ENCODE measurements around the gene TRAPPC11. TPM values are rescaled to one million over a fixed set of nuclear protein-coding genes. Genes with fewer than 3 reads are reported as not detected.

The TRAPPC11 gene
- total RNA-seq, 1 donor from 2014 or later = 40.3 TPM

GRCh38 chr4:183688216-183688615 is 29.1 kb downstream of the TRAPPC11 start:
- no peak for DNase-seq (ENCODE audit: extremely low spot score in 2 of 2)
- TF ChIP-seq POLR2AphosphoS5 (IDR thresholded peaks at IDR 0.05; ENCODE audit: insufficient read depth in 1 of 2, low read depth in 1 of 2) (no peak), POLR2A (IDR thresholded peaks at IDR 0.05) (no peak)
- TF ChIP-seq, protein P1, sequence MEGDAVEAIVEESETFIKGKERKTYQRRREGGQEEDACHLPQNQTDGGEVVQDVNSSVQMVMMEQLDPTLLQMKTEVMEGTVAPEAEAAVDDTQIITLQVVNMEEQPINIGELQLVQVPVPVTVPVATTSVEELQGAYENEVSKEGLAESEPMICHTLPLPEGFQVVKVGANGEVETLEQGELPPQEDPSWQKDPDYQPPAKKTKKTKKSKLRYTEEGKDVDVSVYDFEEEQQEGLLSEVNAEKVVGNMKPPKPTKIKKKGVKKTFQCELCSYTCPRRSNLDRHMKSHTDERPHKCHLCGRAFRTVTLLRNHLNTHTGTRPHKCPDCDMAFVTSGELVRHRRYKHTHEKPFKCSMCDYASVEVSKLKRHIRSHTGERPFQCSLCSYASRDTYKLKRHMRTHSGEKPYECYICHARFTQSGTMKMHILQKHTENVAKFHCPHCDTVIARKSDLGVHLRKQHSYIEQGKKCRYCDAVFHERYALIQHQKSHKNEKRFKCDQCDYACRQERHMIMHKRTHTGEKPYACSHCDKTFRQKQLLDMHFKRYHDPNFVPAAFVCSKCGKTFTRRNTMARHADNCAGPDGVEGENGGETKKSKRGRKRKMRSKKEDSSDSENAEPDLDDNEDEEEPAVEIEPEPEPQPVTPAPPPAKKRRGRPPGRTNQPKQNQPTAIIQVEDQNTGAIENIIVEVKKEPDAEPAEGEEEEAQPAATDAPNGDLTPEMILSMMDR (IDR thresholded peaks at IDR 0.05) = no peak
- H3K36me3 ChIP-seq = peaks cover 3 to 55% of the 10 kb centered on the region in 2 donors

GRCh38 chr4:183691006-183691405 is 31.9 kb downstream of the TRAPPC11 start:
- Histone ChIP-seq H3K4me3 (no peak overlapping the region), H3K36me3 (peaks cover 8 to 51% of the 10 kb centered on the region in 2 donors), H3K27me3 (no peaks in the 10 kb centered on the region), H3K4me1 (no peaks in the 10 kb centered on the region), H3K27ac (no peak overlapping the region), H3K9me3 (no peaks in the 10 kb centered on the region)
- intact Hi-C loops (cut with DNase I) = no loop called here
- no peak for DNase-seq (ENCODE audit: extremely low spot score in 2 of 2)
- no peak for TF ChIP-seq POLR2AphosphoS5 (IDR thresholded peaks at IDR 0.05; ENCODE audit: insufficient read depth in 1 of 2, low read depth in 1 of 2)
- TF ChIP-seq POLR2A (IDR thresholded peaks at IDR 0.05) = no peak
- TF ChIP-seq, protein P1 (IDR thresholded peaks at IDR 0.05) = no peak

More at GRCh38 chr4:183688216-183688615, 29.1 kb downstream of the TRAPPC11 start:
- no peak overlapping the region for H3K27ac ChIP-seq
- intact Hi-C loops (cut with DNase I) = no loop called here
- H3K4me3 ChIP-seq = no peak overlapping the region
- H3K9me3 ChIP-seq = no peaks in the 10 kb centered on the region
- no peaks in the 10 kb centered on the region for H3K27me3 ChIP-seq
- H3K4me1 ChIP-seq = no peaks in the 10 kb centered on the region

DNA sequence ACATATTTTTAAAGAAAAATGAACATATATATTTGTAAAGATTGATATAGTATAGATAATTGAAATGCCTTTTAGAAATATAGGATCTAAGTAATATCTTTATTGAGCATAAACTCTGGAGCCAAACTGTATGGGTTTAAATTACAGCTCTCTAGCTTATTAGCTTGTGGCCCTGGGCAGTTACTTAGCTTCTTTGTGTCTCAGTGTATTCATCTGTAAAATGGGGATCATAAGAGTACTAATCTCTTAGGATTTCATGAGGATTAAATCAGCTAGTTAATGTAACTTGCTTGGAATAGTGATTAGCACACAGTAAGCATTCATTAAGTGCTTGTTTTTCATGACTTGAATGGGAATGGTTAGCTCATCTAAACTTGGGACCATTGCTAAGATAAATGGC is 32.8 kb downstream of the TRAPPC11 start:
- no peaks in the 10 kb centered on the region for H3K27me3 ChIP-seq
- intact Hi-C loops (cut with DNase I) = no loop called here
- TF ChIP-seq, protein P1 (IDR thresholded peaks at IDR 0.05) = no peak
- TF ChIP-seq POLR2A (IDR thresholded peaks at IDR 0.05) = no peak
- TF ChIP-seq POLR2AphosphoS5 (IDR thresholded peaks at IDR 0.05; ENCODE audit: insufficient read depth in 1 of 2, low read depth in 1 of 2) = no peak
- H3K27ac ChIP-seq = no peak overlapping the region
- H3K4me3 ChIP-seq = no peak overlapping the region
- no peak for DNase-seq (ENCODE audit: extremely low spot score in 2 of 2)
- H3K4me1 ChIP-seq = no peaks in the 10 kb centered on the region
- H3K36me3 ChIP-seq = peaks cover 8 to 48% of the 10 kb centered on the region in 2 donors
- H3K9me3 ChIP-seq = no peaks in the 10 kb centered on the region

DNA sequence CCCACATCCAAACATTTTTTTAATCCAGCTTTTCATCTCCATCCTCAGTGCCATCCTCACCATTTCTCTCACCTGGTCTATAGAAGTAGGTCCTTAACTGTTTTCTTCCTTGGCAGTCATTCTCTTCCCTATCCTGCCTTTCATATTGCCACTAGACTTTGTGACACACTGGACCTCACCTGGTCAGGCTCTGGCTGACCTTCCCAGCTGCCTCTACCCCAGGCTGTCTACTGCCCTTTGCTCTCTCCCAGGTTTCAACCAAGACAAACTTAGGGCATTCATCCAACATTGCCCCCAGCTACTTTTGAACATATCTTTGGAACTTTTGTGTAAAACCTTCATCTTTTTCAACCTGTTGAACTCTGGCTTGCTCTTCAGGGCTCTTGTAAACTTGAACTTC is 39.8 kb downstream of the TRAPPC11 start:
- DNase-seq (ENCODE audit: extremely low spot score in 2 of 2) = no peak
- Histone ChIP-seq H3K27me3 (no peaks in the 10 kb centered on the region), H3K9me3 (no peaks in the 10 kb centered on the region), H3K4me3 (no peak overlapping the region), H3K36me3 (peaks cover 5 to 76% of the 10 kb centered on the region in 2 donors), H3K4me1 (no peaks in the 10 kb centered on the region), H3K27ac (no peak overlapping the region)
- no peak for TF ChIP-seq POLR2A (IDR thresholded peaks at IDR 0.05)
- TF ChIP-seq, protein P1 (IDR thresholded peaks at IDR 0.05) = no peak
- intact Hi-C loops (cut with DNase I) = no loop called here

- peaks cover 0 to 67% of the 10 kb centered on the region in 2 donors for H3K36me3 ChIP-seq
- H3K27me3 ChIP-seq = no peaks in the 10 kb centered on the region
- no peak for DNase-seq (ENCODE audit: extremely low spot score in 2 of 2)
- intact Hi-C loops (cut with DNase I) = no loop called here
- no peak overlapping the region for H3K4me3 ChIP-seq
- H3K9me3 ChIP-seq = no peaks in the 10 kb centered on the region
- no peaks in the 10 kb centered on the region for H3K4me1 ChIP-seq
- TF ChIP-seq, protein P1 (IDR thresholded peaks at IDR 0.05) = no peak
- TF ChIP-seq POLR2AphosphoS5 (IDR thresholded peaks at IDR 0.05; ENCODE audit: insufficient read depth in 1 of 2, low read depth in 1 of 2) = no peak
- no peak for TF ChIP-seq POLR2A (IDR thresholded peaks at IDR 0.05)
- H3K27ac ChIP-seq = no peak overlapping the region
Observed at GRCh38 chr4:183700407-183700806, 41.3 kb downstream of the TRAPPC11 start.
